Measurements from ENCODE around the gene OTUD3.

The OTUD3 gene

GRCh38 chr1:19903621-19904020, 21.4 kb downstream of the OTUD3 start:
- DNase-seq: no peak
- Mint-ChIP-seq H3K4me3 (no peak overlapping the region), H3K36me3 (ENCODE audit: insufficient read depth) (peaks cover 80% of the 10 kb centered on the region), H3K27ac (no peak overlapping the region), H3K9me3 (no peaks in the 10 kb centered on the region), H3K4me1 (ENCODE audit: low read depth in 2 of 2) (no peaks in the 10 kb centered on the region), H3K27me3 (no peaks in the 10 kb centered on the region)
- ATAC-seq (replicated peaks): no peak

- DNase-seq: no peak
- H3K4me3 Mint-ChIP-seq: no peak overlapping the region
- ATAC-seq (replicated peaks): no peak
- H3K27me3 Mint-ChIP-seq: no peaks in the 10 kb centered on the region
- H3K36me3 Mint-ChIP-seq (ENCODE audit: insufficient read depth): peaks cover 81% of the 10 kb centered on the region
- H3K27ac Mint-ChIP-seq: no peak overlapping the region
- no peaks in the 10 kb centered on the region for H3K9me3 Mint-ChIP-seq
- H3K4me1 Mint-ChIP-seq (ENCODE audit: low read depth in 2 of 2): no peaks in the 10 kb centered on the region
These were observed 25.3 kb downstream of the OTUD3 start for GRCh38 chr1:19907456-19907855.

- Mint-ChIP-seq H3K36me3 (ENCODE audit: insufficient read depth) (peaks cover 76% of the 10 kb centered on the region), H3K4me3 (no peak overlapping the region), H3K27ac (peak overlapping the region in 1 of 2 donors; percentile 10), H3K27me3 (no peaks in the 10 kb centered on the region), H3K9me3 (no peaks in the 10 kb centered on the region), H3K4me1 (ENCODE audit: low read depth in 2 of 2) (no peaks in the 10 kb centered on the region)
- no peak for ATAC-seq (replicated peaks)
- no peak for DNase-seq
These were observed 27.2 kb downstream of the OTUD3 start for GRCh38 chr1:19909392-19909791.

DNA sequence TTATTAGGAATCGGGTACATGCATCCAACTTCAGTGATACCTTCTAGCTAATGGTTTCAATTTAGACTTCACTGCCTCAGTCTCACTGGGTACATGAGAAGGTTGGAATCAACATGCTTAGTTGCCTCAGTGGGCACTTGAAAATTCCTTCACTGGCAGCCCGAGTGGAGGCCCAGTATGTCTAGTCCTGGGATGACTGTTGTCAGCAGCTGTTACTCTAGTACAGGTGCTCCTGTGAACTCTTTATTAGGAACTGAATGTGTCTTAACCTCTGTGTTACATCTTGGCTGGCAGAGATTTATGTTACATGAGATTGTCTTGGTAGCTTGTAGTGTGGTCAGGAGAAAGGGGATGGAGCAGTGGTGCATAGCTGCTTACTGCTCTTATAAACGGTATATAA, 27.8 kb downstream of the OTUD3 start:
- H3K36me3 Mint-ChIP-seq (ENCODE audit: insufficient read depth): peaks cover 70% of the 10 kb centered on the region
- peak overlapping the region in 1 of 2 donors; percentile 52 for H3K27ac Mint-ChIP-seq
- no peaks in the 10 kb centered on the region for H3K27me3 Mint-ChIP-seq
- H3K4me3 Mint-ChIP-seq: no peak overlapping the region
- DNase-seq: no peak
- ATAC-seq (replicated peaks): no peak
- H3K4me1 Mint-ChIP-seq (ENCODE audit: low read depth in 2 of 2): no peaks in the 10 kb centered on the region
- H3K9me3 Mint-ChIP-seq: no peaks in the 10 kb centered on the region

- Mint-ChIP-seq H3K4me3 (no peak overlapping the region), H3K27me3 (no peaks in the 10 kb centered on the region), H3K4me1 (ENCODE audit: low read depth in 2 of 2) (no peaks in the 10 kb centered on the region), H3K36me3 (ENCODE audit: insufficient read depth) (peaks cover 64% of the 10 kb centered on the region), H3K9me3 (no peaks in the 10 kb centered on the region), H3K27ac (peak overlapping the region in 1 of 2 donors; percentile 52)
- ATAC-seq (replicated peaks) (no peak), DNase-seq (no peak)
These were observed 28.5 kb downstream of the OTUD3 start for GRCh38 chr1:19910650-19911049.

DNA sequence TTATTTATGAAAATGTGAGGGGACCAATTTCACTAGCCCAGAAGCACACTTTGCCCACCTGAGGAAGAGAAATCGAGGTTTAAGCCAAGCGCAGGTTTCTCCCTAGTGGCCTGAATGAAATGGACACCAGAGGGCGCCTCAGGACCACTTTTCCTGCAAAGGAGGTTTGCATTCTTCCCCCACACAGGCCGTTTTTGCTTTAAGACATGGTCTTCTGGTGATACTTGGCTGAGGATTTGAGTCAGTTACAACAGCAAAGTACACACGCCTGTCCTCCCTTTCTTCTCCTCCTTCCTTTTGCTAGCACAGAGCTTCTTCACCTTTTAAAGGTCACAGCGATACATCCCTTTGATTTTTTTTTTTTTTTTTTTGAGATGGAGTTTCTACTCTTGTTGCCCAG, 35.9 kb downstream of the OTUD3 start:
- no peak overlapping the region for H3K4me3 Mint-ChIP-seq
- H3K27ac Mint-ChIP-seq: no peak overlapping the region
- peak; percentile 62 for ATAC-seq (replicated peaks)

GRCh38 chr1:19920132-19920710, 38.0 kb downstream of the OTUD3 start:
- Mint-ChIP-seq H3K36me3 (ENCODE audit: insufficient read depth) (peaks cover 3% of the 10 kb centered on the region), H3K4me3 (no peak overlapping the region), H3K27ac (no peak overlapping the region), H3K4me1 (ENCODE audit: low read depth in 2 of 2) (peaks cover 2 to 7% of the 10 kb centered on the region in 2 donors), H3K9me3 (no peaks in the 10 kb centered on the region), H3K27me3 (peaks cover 10 to 18% of the 10 kb centered on the region in 2 donors)
- DNase-seq: no peak
- ATAC-seq (replicated peaks): no peak

More for the DNA sequence above, 35.9 kb downstream of the OTUD3 start:
- DNase-seq: peak; percentile 79 to 81 (median 81)
- H3K27me3 Mint-ChIP-seq: peaks cover 8 to 9% of the 10 kb centered on the region in 2 donors
- peaks cover 2 to 7% of the 10 kb centered on the region in 2 donors for H3K4me1 Mint-ChIP-seq (ENCODE audit: low read depth in 2 of 2)
- H3K9me3 Mint-ChIP-seq: no peaks in the 10 kb centered on the region
- H3K36me3 Mint-ChIP-seq (ENCODE audit: insufficient read depth): peaks cover 4% of the 10 kb centered on the region

DNA sequence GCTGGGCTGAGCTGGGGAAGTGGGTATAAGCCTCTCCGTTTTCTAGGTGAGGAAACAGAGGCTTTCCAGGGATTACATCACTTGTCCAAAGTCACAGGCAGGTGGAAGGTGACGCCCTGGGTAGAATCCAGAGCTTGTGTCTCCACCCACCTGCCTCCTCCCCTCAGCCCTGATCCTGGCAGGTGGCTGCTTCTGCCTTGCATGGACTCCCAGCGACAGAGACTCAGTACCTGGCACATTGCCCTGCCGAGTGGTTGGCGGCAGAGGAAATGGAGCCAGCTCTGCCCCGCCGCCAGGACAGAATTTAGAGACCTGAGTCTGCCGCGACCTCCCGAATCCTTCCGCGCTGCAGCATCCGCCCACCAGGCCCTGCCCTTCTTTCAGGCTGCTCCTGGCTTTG, 39.1 kb downstream of the OTUD3 start:
- Mint-ChIP-seq H3K9me3 (no peaks in the 10 kb centered on the region), H3K27ac (no peak overlapping the region), H3K27me3 (peaks cover 10 to 24% of the 10 kb centered on the region in 2 donors), H3K4me3 (no peak overlapping the region), H3K4me1 (ENCODE audit: low read depth in 2 of 2) (peaks cover 2 to 7% of the 10 kb centered on the region in 2 donors), H3K36me3 (ENCODE audit: insufficient read depth) (no peaks in the 10 kb centered on the region)
- ATAC-seq (replicated peaks) (no peak), DNase-seq (no peak)

DNA sequence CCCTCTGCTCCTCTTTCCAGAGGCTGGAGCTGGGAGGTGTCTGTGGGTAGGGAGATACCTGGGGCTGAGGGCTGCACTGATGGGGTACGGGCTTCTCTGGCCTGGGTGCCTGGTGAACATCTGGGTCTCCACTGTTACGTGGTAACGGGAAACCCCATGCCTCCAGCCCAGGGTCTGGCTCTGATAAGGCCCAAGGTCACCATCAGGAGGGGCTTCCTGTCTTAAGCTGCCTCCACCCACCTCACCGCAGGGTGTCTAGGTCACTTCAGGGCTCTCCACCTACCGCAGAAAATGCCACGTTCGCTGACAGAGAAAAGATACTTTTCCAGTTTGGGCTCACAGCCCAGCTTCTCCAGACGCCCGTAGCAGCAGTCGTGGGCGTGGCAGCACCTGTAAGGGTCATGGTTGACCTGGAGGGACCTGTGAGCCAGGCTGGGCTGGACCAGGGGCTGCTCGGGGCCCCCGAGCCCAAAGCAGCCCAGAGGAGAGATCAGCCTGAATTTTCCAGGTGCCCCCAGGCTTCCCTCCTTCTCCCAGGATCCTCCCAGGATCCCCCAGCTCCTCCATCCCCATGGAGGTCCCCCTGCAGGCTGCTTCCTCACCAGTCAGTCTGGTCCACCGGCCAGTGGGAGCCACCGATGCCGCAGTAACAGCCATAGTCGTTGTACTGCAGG, 40.0 kb downstream of the OTUD3 start:
- no peaks in the 10 kb centered on the region for H3K9me3 Mint-ChIP-seq
- ATAC-seq (replicated peaks) (no peak), DNase-seq (no peak)
- H3K27ac Mint-ChIP-seq: no peak overlapping the region
- H3K4me1 Mint-ChIP-seq (ENCODE audit: low read depth in 2 of 2): peaks cover 2 to 7% of the 10 kb centered on the region in 2 donors
- H3K4me3 Mint-ChIP-seq: no peak overlapping the region
- peaks cover 10 to 24% of the 10 kb centered on the region in 2 donors for H3K27me3 Mint-ChIP-seq
- H3K36me3 Mint-ChIP-seq (ENCODE audit: insufficient read depth): no peaks in the 10 kb centered on the region

DNA sequence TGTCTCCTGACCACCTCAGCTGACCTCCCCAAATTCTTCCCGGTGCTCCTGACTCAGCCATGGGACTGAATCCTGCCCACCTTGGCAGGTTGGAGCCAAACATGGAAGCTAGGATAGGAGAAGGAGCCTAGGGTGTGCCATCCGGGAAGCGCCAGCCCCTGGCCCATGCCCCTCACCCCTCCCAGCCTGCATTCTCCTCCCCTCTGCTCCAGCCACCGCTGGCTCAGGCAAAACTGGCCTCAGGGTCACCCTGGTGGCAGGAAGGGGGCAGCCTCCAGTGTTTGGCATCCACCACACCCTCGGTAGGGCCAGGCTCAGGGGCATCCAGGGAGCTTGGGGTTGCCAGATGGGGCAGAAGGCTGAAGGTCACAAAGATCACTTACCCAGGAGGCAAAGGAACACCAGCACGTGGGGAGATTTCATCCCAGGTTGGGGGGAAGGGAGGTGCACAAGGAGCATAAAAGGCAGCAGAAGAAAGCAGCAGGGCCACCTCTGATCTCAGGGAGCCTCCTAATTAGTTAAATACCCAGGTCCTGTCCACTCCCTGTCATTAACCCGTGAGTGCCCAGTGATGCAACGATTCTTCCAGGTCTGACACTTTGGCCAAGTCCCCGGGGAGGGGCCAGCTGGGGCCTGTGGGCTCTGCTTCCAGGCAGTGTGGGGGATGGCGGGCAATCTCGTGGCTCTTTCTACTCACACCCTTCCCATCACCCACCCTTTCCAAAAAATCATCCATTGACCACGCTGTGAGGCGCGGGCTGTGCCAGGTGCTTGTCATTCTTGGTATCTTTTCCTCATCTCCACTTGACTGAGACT, 41.1 kb downstream of the OTUD3 start, which contains the start of gene PLA2G2E:
Gene PLA2G2E, minus strand, starts transcription at position 481 of the 816 bp plus-strand sequence. Its CDS starts 58 bp downstream, at position 423.
- Mint-ChIP-seq H3K4me1 (ENCODE audit: low read depth in 2 of 2) (peaks cover 0 to under 1% of the 10 kb centered on the region in 2 donors), H3K9me3 (no peaks in the 10 kb centered on the region), H3K27me3 (peaks cover 10 to 24% of the 10 kb centered on the region in 2 donors), H3K27ac (no peak within 1 kb of the TSS), H3K36me3 (ENCODE audit: insufficient read depth) (no peaks in the 10 kb centered on the region), H3K4me3 (no peak within 1 kb of the TSS)
- no peak for DNase-seq
- ATAC-seq (replicated peaks): no peak

DNA sequence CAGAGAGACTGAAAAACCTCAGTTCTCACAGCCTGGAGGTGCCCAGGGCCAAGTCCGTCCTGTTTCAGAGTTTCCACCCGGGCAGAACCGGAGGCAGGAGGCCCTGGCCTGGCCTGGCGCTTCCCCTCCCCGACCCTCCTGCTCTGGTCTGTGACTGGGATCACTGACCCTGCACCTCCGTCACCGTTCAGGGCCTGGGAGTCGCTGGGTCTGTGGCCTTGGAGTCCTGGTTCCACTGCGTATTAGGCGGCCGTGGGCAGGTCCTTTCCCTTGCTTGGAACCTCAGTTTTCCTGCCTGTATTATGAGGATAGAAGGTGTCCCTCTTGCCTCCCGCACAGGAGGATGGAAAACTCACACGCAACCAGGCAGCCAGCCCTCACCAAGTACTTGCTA, 41.8 kb downstream of the OTUD3 start:
- peaks cover 10 to 24% of the 10 kb centered on the region in 2 donors for H3K27me3 Mint-ChIP-seq
- ATAC-seq (replicated peaks): no peak

GRCh38 chr1:19925342-19926070, 43.3 kb downstream of the OTUD3 start:
- Mint-ChIP-seq H3K27ac (no peak overlapping the region), H3K4me1 (ENCODE audit: low read depth in 2 of 2) (no peaks in the 10 kb centered on the region), H3K27me3 (peaks cover 15 to 24% of the 10 kb centered on the region in 2 donors), H3K9me3 (no peaks in the 10 kb centered on the region), H3K36me3 (ENCODE audit: insufficient read depth) (no peaks in the 10 kb centered on the region), H3K4me3 (no peak overlapping the region)
- DNase-seq: no peak
- no peak for ATAC-seq (replicated peaks)

More for the DNA sequence above, 41.8 kb downstream of the OTUD3 start:
- DNase-seq: no peak
- no peaks in the 10 kb centered on the region for H3K4me1 Mint-ChIP-seq (ENCODE audit: low read depth in 2 of 2)
- no peak overlapping the region for H3K27ac Mint-ChIP-seq
- H3K4me3 Mint-ChIP-seq: no peak overlapping the region
- H3K36me3 Mint-ChIP-seq (ENCODE audit: insufficient read depth): no peaks in the 10 kb centered on the region
- no peaks in the 10 kb centered on the region for H3K9me3 Mint-ChIP-seq
